HG02938 (cell line): ENCODE data around the gene CENPS.
"Not testable (repeated sequence)": the region's sequence is repeated elsewhere in the genome, so short reads cannot be mapped to it uniquely, and the experiment has no call there.

Source experiments
- ATAC-seq: cut with Tn5 transposase; IDR thresholded peaks from one replicate; pipeline ENCODE4 v1.9.1; 2021; ENCODE audit warnings: mild to moderate bottlenecking, moderate library complexity; ENCODE audit not compliant: unreplicated experiment

Gene CENPS

GRCh38 chr1:10418741-10419140, 11.5 kb upstream of the CENPS start:
- ATAC-seq, result not testable (repeated sequence)

GRCh38 chr1:10419351-10419750, 10.9 kb upstream of the CENPS start:
- no peak for ATAC-seq

DNA sequence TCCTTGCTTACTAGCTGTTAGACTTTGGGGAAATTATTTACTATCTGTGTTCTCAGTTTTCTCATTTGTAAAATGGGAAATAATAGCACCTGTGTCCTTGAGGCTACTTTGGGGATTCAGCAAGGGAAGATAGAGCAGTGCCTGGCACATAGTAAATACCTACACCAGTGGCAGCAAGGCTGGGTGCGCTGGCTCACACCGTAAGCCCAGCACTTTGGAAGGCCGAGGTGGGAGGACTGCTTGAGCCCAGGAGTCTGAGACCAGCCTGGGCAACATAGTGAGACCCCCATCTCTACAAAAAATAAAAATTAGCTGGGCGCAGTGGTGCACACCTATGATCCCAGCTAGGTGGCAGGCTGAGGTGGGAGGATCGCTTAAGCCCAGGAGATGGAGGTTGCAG, 8.6 kb upstream of the CENPS start:
- no peak for ATAC-seq

DNA sequence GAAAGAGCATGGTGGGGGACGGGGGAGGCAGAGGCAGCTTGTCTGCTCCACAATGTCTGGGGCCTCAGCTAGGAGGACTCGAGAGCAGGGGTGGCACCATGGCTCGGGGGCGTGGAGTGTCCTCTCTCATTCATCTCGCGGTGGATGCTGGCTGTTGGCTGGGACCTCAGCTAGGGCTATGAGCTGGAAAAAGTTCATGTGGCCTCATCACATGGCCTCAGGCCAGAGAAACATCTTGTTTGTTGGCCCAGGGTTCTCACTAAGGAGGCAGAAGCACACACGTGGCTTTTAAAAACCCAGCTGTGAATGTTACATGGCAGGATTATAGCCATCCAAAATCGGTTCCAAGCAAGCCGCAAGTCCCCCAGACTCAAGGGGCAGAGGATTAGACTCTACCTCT, 6.2 kb upstream of the CENPS start:
- no peak for ATAC-seq

- no peak for ATAC-seq
Observed at GRCh38 chr1:10424651-10425050, 5.6 kb upstream of the CENPS start.

DNA sequence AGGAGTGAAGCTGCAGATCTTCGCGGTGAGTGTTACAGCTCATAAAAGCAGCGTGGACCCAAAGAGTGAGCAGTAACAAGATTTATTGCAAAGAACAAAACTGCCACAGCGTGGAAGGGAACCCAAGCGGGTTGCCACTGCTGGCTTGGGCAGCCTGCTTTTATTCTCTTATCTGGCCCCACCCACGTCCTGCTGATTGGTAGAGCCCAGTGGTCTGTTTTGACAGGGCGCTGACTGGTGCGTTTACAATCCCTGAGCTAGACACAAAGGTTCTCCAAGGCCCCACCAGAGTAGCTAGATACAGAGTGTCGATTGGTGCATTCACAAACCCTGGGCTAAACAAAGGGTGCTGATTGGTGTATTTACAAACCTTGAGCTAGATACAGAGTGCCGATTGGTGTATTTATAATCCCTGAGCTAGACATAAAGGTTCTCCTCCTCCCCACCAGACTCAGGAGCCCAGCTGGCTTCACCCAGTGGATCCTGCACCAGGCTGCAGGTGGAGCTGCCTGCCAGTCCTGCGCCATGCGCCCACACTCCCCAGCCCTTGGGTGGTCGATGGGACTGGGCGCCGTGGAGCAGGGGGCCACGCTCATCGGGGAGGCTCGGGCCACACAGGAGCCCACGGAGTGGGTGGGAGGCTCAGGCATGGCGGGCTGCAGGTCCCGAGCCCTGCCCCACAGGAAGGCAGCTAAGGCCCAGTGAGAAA, 4.3 kb upstream of the CENPS start:
- ATAC-seq, result not testable (repeated sequence)

GRCh38 chr1:10426535-10426848, 3.7 kb upstream of the CENPS start:
- ATAC-seq, result not testable (repeated sequence)

DNA sequence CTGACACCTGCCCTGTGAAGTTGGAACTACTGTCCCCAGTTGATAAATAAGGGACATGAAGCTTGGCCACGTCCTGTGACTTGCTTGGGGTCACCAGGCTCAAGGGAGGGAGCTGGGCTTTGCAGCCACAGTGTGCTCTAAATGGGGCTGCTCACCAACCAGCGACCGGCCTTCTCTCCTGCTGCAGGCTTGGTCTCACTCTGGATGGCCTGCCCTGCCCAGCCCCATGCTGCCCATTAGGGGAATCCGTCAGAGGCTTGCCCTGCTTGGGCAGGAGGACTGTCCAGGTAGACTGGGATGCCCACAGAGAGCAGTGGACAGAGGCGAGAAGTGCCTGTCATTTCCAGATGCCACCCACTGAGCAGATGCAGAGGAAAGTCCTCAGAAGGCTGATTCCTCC, 1.2 kb upstream of the CENPS start:
- ATAC-seq, result no peak

DNA sequence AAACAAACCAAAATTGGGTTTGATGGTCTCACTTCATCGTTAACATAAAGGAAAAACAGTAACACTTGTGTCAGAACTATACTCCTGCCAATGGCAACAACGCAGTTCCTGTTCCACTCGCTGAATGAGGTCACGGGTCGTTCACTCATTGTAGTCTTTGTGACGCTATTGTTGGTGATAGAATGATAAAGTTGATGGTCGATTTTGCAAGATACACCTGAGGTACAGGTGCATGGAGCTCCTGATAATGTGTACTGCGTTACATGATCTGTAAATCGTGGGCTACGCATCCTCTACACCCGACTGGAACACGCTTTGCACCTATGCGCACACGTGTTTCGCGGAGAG, 391 bp upstream of the CENPS start:
- ATAC-seq, result no peak

DNA sequence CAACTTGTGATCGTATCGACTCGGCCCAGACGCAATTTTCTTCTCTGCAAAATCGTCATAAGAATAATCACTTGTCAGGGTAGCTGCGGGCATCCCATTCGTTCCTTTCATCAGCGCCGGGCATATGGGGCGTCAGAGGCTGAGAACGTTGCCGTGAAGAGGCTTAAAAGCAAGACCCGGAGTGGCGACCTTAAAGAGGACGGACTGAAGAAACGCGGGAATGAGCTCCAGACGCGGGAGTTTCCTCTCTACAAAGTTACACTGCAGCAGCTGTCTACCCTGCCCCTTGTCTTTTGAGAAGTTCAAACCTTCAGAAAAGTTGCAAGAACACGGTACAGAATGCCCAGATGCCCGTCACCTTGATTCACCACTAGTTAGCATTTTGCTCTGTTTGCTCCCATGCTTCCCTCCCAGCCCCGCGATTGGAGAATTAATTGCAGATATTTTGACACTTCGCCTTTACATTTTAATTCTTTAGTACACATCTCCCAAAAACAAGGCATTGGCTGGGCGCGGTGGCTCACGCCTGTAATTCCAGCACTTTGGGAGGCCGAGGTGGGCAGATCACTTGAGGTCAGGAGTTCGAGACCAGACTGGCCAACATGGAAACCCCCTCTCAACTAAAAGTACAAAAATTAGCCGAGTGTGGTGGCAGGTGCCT, 967 bp downstream of the CENPS start:
- ATAC-seq, result no peak

DNA sequence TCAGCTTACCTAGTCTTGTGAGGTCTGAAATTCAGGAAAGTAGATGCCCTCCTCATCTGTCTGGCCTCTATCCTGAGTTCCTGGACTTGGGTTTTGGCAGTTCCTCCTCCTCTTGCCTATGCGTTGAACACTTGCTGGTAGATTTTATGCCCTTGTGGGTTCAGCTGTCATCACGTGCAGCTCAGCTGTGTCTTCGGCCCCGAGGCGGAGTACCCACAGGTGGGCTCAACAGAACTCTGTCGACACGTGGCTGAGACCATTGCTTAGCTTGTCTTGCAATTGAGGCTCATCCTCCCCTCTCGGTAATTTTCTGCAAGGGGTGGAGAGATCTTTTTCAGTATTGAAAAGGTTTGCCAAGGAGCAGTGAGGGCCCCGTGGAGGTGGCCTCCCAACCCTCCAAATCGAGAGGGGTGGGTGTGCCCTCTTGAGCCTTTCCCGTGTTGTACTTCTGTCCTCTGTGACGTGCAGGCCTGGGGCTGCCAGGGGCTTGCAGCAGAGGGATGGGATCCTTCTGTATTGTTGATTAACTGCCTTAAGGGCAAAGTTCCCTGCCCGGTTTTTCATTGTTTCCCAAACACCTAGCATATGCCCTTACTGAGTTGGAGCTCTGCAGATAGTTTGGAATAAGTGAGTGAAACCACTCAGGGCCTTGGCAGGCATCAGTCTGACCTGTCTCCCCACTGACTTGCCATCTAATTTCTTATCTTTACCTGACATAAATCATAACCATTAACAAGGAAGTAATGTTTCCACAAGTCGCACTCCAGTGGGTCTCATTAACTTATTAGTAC, 2.9 kb downstream of the CENPS start:
- ATAC-seq, result no peak

DNA sequence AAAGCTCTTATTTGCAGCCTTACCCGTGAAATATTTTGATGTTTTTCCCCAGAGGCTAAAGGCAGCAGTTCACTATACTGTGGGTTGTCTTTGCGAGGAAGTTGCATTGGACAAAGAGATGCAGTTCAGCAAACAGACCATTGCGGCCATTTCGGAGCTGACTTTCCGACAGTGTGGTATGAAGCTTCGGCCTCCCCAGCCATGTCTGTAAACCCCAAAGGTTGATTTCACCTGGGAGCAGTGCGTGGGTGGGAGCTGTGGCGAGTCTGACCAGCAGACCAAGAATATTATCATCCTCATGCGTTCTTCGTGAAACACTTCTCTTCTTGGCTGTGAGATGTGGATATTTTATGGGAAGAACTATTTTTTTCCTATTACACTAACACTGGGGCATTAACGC, 3.6 kb downstream of the CENPS start:
- no peak for ATAC-seq

DNA sequence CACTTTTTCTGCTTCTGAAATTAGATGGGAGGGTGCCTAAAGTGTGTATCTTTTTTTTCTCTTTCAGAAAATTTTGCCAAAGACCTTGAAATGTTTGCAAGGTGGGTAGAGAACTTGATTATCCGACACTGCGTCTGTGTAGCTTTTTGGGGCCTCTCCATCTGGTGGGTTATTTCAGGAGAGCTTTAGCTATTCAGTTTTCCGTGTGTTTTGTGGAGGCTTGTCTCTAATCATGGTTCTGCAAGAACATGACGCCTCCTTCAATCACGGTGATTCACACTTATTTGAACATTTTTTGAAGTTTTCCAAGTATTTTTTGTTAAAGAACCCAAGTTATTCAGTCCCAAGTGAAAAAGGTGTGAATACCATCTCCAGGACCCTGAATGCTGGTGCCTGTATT, 4.4 kb downstream of the CENPS start:
- no peak for ATAC-seq

DNA sequence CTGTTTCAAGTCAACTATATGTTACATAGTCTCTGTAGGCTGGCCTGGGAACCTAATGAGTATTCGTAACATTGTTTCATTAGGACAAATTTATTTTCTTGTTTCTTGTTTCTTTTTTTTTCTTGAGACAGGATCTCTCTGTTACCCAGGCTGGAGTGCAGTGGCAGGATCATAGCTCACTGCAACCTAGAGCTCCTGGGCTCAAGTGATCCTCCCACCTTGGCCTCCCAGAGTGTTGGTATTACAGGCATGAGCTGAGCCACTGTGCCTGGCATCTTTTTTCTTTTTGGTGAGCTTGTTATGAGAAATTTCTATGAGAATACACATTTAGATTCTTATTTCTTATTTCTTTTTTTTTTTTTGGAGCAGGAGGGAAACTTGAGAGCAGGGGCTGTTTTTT, 6.8 kb downstream of the CENPS start:
- ATAC-seq, result no peak

DNA sequence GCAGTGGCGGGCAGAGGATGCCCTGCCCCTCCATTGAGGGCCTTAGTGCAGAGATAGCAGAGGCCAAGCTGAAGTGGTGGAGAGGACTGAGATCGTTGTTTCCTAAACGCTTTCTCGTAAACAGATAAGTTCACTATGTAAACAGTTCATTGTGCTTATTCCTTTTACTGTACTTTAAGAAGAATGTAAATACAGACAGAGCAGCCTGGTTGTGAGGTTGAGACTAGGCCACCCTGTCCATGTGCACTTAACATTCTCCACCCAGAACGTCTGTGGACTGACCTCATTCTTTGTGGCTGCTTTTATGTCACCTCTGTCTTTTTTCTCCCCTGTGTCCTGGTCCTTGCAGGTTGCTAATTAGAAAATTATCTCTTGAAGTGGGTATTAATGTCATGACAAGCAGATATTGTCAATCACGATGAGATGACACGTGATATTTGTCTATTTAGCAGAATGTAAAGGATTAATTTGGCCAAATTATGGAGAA, 8.5 kb downstream of the CENPS start:
- no peak for ATAC-seq

DNA sequence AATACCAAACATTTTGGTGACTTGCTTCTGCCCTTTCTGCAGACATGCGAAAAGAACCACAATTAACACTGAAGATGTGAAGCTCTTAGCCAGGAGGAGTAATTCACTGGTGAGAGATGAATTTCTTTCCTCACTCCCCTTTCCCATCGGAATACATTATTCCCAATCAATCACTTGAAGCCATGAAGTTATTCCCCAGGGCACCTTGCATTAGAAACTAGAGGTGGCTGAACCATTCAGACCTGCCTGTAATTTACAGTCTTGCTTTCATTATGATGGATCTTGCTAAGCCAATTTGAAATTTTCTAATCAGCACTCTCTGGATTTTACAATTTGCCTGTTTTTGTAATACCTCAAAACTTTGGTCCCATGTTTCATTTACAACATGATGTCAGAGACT, 10.1 kb downstream of the CENPS start:
- ATAC-seq, result no peak

GRCh38 chr1:10440794-10441193, 10.6 kb downstream of the CENPS start:
- no peak for ATAC-seq

DNA sequence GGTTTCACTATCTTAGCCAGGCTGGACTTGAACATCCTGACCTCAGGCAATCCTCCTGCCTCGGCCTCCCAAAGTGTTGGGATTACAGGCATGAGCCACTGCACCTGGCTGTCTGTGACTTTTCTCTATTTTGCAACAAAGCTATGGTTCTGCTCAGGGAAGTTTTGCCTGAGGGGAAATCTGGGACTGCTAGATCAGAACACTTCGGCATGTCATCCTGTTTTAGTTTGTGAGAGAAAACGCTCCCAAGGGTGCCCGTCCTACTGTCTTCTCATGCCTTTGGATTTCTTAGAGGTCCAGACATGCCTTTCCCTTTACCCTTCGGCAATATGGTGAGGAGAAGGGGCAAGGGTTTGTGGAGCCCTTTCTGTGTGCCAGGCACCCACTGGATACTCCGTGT, 14.0 kb downstream of the CENPS start:
- ATAC-seq, result no peak

GRCh38 chr1:10444795-10445397, 14.7 kb downstream of the CENPS start:
- ATAC-seq, result no peak

GRCh38 chr1:10446790-10447422, 16.7 kb downstream of the CENPS start:
- no peak for ATAC-seq

- ATAC-seq, result no peak
Observed at GRCh38 chr1:10449751-10450150, 19.5 kb downstream of the CENPS start, which contains the start of gene CORT. TSS of gene CORT (plus strand) at chr1:10450031. CDS start at chr1:10450224, 193 bp downstream.
